ENCODE measurements around the gene NUFIP2.
"Not testable (repeated sequence)": the region's sequence is repeated elsewhere in the genome, so short reads cannot be mapped to it uniquely, and the experiment has no call there.

NUFIP2 gene

DNA sequence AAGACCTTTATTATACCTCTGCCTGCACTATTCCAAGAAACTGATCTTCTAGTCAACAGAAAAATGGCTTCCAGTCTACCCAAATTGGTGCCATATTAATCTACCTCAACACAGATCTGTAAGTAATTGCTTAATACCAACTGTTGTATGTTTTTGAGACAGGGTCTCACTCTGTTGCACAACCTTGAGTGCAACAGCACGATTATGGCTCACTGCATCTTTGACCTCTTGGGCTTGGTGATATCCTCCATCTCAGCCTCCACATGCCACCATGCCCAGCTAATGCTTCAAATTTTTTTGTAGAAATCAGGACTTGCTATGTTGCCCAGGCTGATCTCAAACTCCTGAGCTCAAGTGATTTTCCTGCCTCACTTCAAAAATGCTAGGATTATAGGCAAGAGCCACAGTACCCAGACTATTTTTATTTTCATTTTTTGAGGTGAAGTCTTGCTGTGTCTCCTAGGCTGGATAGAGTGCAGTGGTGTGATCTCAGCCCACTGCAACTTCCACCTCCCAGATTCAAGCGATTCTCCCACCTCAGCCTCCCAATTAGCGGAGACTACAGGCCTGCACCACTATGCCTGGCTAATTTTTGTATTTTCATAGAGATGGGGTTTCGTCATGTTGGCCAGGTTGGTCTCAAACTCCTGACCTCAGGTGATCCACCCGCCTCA is 14.4 kb downstream of the NUFIP2 start:
- no peak for DNase-seq (ENCODE audit: low read depth in 3 of 3)

DNA sequence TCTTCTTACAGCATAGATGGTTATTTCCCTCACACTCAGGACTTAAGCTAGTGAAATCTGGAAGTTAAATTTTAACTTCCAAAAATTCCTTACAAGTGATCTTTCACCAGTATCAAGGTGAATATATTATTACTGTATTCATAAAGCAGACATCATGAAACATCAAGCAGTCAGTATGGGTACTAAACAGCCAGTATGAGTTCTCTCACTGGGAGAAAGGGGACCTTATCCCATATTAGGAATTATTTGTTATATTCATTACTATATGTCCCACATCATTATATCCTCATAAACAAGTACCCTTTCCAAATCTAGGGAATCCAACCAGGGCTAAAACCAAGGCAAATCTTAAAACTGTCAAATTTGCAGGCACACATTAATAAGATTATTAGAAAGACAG is 15.3 kb downstream of the NUFIP2 start:
- no peak for DNase-seq (ENCODE audit: low read depth in 3 of 3)

DNA sequence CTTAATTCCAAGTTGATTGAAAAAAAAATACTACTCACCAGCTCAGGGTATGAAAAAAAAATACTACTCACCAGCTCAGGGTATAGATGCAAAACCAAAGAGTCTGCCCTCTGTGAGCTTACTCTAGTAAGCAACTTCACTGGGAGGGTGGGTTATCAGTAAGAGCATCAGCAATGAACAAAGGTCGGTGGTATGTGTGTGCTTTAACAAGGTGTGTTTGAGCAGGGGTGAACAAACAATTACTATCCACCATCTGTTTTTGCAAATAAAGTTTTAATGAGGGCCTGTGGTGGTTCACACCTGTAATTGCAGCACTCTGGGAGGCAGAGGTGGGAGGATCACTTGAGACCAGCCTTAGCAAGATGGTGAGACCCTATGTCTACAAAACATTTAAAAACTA is 20.0 kb downstream of the NUFIP2 start:
- no peak for DNase-seq (ENCODE audit: low read depth in 3 of 3)

DNA sequence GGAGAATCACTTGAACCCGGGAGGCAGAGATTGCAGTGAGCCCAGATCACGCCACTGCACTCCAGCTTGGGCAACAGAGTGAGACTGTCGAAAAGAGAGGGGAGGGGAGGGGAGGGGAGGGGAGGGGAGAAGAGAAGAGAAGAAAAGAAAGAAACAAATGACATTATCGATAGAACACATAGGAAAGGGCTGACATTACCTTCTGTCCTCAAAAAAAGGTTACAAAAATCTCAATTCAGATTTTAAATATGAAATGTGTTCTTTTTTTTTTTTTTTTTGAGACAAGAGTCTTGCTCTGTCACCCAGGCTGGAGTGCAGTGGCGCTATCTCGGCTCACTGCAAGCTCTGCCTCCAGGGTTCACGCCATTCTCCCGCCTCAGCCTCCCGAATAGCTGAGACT is 22.0 kb downstream of the NUFIP2 start:
- not testable (repeated sequence) for DNase-seq (ENCODE audit: low read depth in 3 of 3)

DNA sequence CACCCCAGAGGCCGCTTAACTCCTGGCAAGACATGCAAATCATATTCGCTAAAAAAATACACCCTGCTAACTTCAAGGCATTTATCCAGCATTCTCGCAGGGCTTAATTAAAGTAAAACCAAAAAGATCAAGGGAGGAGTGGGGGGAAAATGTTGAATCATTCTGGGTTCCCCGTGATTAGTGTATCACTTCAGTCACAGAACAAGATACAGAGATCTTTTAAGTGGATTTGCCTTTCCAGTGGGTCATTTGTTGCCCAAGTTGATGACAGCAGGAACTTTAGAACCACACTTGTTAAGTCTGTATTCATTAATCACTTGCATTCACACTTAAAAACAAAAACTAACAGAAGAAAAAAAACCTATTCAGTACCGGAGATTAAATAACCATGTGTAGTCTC is 30.0 kb downstream of the NUFIP2 start:
- no peak for DNase-seq (ENCODE audit: low read depth in 3 of 3)

DNA sequence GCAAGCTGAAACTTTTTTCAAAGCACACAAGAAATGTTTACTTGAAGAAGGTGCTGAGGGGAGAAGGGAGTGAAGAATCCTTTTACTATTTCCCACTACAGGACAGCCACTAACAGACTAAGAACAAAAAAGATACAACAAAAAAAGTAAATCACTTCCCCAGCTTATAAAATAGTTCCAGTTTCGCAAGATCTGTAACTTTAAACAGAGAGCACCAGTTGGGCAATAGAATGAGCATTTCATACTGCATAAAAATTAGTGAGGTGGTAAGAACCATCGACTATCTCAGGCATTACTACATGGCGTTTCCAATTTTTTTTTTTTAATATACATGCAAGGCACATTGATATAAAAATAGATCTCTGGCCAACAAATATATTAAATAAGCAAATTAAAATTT is 36.2 kb downstream of the NUFIP2 start:
- no peak for DNase-seq (ENCODE audit: low read depth in 3 of 3)

DNA sequence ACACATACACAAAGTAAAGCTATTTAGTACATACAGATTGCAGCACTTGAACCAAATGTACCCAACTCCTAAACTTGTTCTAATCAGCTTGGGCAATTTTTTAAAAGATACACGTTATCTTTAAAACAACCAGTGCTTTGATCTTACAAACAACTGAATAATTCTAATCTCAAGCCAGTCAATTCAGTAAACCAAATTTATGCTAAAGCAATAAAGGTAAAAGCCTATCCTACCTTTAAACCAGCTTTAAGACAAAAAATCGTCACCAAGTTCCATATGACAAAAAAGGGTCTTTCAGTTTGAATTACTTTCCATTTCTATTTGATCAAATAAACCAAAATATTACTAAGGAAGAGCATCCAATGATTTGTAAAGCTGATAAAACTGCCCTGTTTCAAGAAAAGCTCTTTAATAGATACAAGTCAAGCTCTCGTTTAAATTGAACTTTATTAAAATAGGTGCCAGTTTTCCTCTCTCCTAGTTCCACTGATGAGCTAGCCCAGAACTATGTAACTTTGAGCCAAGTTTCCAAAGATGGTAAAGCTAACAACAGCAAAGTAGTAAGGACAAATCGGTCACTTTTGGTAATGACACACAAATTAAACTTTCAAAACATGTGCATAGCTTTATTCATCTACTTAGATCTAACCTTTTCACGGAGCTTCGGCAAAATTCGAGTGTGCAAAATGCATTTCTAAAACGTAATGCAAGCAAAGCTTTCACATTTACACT is 37.0 kb downstream of the NUFIP2 start:
- DNase-seq (ENCODE audit: low read depth in 3 of 3), result no peak

DNA sequence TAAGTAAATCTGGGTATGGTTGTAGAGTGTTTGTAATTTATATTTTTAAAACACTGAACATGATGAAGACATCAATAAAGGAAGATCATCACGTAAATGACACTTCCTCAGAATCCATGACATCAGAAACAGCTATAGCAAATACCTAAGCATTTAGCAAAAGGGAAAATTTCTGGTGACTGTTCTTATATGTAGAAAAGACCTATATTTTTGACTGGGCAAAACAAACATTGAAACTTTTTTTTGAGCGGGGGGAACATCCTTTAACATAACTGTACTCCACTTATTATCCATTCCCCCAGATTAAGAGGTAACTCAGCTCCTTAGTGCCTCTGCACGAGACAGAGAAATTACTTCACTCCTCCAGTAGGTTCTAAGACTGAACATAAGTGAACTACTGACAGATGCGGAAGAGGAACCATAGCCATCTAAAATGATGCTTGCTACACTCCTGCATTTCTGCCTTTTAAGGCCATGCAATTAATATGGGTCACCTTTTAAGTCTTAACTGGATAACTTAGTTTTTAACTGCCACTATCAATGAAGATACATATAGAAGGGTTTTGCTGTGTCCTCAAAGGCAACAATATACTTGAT is 37.9 kb downstream of the NUFIP2 start:
- no peak for DNase-seq (ENCODE audit: low read depth in 3 of 3)

DNA sequence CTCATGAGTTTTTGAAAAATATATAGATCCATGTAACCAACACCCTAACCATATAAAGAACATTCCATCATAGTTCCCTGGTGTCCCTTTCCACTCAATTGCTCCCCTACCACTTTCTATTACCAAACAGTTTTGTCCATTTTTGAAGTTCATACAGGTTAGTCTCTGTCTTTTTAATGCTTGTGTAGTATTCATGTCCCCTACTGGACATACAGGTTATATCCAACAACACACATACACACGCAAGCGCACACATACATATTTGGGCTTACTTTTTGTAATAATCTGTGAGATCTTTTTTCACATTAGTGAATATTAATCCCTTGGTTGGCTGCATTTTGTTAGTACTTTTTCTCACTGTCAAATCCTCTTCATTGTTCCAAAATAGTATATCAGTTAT is 40.9 kb downstream of the NUFIP2 start:
- no peak for DNase-seq (ENCODE audit: low read depth in 3 of 3)

DNA sequence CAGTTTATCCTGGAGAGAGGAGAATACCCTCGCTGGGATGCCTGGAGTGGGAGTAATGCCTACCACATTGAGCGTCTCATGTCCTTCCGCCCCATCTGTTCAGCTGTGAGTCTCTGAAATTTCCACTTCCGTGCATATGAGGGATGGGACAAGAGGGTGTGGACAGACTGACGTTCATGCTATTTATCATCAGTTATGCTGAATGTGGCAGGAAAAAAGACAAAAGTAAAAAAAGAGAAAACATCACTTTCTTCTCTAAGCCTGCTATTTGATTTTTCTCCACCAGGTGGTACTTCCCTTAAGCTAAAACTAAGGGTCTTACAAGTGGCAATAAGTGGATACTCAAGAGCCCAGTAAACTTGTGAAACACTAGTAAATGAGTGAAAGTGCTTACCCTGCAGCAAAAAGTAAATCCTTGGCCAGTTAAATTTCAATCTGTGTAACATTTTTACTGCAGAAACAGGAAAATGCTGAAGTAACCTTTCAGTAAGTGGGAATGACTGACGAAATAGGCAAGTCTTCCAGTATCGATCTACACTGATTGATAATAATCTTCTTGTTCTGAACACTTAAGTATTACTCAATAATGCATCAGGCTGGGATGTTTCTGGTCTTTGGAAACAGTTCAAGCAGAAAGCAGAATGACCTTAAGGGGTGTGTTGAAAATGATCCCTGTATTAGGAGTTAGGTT is 41.7 kb downstream of the NUFIP2 start:
- DNase-seq (ENCODE audit: low read depth in 3 of 3), result no peak

DNA sequence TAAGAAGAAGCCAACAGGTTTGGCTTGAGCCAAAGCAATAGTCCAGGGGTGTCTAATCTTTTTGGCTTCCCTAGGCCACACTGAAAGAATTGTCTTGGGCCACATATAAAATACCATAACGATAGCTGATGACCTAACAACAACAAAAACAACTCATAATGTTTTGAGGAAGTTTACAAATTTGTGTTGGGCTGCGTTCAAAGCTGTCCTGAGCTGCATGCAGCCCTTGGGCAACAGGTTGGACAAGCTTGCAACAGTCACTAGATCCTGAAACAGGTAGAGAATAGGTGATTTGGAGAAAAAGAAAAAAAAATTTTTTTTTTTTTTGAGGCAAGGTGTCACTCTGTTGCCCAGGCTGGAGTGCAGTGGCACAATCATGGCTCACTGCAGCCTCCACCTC is 42.8 kb downstream of the NUFIP2 start:
- DNase-seq (ENCODE audit: low read depth in 3 of 3), result no peak

DNA sequence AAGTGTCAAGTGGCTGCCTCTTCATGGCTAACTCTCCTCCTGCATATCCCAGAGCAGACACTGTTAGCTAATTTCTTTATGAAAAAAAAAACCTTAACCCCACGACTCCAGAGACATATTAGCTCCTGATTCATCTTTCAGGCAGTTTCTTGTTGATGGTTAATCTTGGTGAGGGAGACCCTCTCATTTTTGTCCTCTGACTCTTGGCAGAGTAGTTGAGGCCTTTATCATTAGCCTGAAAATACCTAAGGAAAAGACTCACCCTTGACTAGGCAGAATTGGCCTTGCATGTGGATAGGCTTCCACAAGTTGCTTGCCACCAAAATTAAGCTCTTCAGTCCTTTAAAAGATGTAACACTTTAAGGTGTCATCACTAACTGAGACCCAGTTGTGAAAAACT is 43.3 kb downstream of the NUFIP2 start:
- DNase-seq (ENCODE audit: low read depth in 3 of 3), result no peak

DNA sequence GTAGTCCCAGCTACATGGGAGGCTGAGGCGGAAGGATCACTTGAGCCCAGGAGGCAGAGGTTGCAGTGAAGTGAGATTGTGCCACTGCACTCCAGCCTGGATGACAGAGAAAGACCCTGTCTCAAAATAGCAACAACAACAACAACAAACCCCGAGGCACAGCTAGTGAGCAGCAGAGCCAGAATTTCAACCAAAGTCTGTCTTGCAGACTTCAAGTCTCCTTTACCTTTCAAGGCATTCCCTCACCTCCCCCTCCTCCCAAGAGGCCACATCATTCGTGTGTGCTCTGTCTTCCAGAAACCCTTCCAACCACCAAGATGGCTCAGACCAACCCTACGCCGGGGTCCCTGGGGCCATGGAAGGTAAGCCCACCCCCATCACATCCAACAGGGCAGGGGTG is 45.1 kb downstream of the NUFIP2 start:
- DNase-seq (ENCODE audit: low read depth in 3 of 3), result no peak

DNA sequence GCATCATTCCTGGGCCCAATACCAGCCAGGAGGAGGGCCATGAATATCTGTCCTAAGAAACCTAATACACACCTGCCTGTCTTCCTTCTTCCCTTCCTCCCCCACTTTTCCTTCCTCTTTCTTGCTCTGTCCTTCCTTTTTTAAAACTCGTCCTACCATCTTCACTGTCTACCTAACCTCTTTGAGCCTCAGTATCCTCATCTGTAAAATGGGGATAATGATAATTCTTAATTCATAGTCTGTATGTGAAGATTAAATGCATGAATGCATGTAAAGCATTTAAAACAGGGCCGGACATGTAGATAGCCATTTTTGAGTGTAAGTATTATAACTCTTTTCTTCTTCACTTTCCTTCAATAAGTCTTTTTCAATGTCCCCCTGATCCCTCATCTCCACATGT is 46.7 kb downstream of the NUFIP2 start:
- DNase-seq (ENCODE audit: low read depth in 3 of 3), result no peak

DNA sequence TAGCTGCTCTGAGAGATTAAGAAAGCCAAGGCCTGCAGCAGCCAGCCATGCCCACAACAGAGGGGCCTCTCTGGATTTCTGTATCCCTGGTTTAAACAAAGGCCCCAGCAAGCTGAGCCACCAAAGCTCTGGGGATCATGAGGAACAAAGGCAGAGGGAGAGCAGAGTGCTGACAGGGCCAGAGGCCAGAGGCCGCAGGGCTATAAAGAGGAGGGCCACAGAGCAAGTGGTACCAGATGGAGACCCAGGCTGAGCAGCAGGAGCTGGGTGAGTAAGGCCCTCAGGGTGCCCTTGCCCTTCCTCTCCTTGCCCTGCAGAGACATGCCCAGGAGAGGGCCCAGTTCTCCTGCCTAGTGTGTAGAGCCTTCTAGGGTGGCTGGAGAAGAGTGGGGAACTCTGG is 47.3 kb downstream of the NUFIP2 start, which contains the start of gene CRYBA1:
TSS of gene CRYBA1 (plus strand) at position 232 of the 400 bp plus-strand sequence. CDS start at position 237, 5 bp downstream.
- DNase-seq (ENCODE audit: low read depth in 3 of 3), result no peak

DNA sequence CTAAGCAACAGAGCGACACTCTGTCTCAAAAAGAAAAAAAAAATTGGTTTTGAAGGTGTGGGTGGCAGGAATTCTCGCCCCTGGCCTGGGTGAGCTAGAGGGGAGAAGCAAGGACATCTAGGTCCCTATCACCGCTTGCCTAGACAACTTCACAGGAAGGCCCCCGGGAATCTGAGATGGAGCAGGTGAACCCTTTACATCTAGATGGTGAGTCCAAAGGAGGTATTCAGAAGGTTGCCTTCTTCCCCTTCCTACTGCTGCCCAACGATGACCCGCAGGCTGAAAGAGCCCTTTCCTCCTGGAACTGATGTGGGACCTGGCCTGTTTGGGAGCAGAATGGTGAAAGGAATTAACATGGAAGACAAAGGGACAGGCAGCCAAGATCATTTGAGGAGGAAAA is 48.5 kb downstream of the NUFIP2 start:
- no peak for DNase-seq (ENCODE audit: low read depth in 3 of 3)

DNA sequence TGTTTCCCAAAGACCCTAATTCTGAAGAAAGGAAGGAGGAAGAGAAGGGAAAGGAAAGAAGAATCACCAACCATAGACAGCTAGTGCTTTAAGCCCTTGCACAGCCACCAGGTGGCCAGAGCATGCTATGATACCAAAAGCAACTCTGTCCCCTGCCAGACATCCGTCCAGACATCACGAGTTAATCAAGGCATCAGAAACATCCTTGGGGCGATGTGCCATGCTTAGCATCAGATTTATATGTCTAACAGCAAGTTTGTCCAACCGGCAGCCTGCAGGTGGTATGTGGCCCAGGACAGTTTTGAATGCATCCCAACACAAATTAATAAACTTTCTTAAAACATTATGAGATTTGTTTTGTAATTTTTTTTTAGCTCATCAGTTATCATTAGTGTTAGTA is 50.2 kb downstream of the NUFIP2 start:
- DNase-seq (ENCODE audit: low read depth in 3 of 3), result no peak

DNA sequence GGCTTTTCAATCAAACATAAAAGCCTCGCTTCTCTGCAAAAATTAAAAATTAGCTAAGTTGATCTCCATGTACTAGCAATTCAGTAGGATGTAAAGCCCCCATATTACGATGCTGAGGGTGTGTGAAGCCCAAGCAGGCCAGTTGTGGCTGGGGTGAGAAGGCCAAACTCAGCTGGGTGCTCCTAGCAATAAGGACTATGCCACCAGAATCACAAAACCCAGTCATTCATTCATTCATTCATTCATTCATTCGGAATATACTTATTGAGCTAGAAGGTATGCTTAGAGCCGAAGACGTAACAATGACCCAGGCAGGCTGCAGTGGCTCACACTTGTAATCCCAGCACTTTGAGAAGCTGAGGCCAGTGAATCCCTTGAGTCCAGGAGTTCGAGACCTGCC is 51.2 kb downstream of the NUFIP2 start:
- no peak for DNase-seq (ENCODE audit: low read depth in 3 of 3)

DNA sequence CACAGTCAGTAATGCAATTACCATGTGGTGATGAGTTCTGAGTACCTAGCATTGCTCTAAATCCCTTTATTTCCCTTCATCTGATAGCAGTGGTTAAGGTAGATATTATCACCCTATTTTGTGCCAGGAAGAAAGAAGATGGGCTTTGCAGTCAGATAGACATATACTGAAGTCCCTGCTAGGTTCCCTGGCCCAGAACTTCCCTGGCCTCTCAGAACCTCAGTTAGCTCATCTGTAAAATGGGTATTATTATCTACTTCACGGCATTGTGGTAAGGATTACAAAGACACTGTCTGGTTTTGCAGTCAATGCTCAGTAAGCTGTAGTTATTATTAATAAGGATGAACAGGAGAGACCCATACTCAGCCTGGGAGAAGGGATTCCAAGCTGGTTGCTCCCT is 51.9 kb downstream of the NUFIP2 start:
- DNase-seq (ENCODE audit: low read depth in 3 of 3), result no peak

DNA sequence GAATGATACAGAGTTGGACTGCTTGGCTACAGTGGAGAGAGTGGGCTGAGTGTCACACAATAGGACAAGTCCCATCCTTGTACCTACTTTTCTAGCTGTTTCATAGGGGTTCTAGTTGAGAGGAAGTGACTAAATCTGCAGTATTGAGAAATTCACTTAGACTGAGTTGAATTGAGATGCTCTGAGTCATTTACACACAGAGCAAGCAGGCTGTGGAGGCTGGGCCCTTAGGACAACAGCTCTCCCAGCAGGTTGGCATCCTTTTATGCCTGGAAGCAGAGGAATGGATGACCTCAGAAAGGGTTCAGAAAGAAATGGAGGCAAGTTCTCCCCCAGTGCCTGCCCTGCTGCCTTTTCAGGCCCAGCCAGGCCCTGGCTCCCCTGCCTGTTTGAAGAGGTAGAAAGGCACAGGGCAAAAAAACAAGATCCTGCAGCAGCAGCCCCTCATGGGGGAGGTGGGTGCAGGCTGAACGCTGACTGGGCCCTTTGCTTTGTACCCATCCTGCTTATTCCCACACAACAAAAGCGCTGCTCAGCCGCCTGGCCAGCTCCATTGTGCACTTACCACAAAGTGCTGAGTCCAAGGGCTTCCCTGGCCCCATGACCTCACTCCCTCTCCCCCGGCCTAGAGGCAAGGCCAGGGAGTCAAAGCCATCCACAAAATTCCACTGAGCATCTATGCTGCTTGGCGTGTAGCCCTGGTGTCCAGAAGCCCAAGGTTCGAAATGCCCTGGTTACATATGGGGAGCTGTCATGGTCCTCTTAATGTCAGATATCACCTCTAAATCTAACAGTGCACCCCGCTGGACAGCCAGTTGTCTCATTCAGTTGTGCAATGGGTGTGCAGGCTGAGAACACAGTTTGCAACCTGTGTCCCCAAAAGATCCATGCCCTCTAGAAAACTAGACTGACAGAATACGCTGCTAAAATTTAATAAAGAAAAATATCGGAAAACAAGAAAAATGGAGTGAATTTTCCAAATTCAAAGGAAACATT is 52.7 kb downstream of the NUFIP2 start:
- peak in 1 of 3 experiments; percentile 13 for DNase-seq (ENCODE audit: low read depth in 3 of 3)

DNA sequence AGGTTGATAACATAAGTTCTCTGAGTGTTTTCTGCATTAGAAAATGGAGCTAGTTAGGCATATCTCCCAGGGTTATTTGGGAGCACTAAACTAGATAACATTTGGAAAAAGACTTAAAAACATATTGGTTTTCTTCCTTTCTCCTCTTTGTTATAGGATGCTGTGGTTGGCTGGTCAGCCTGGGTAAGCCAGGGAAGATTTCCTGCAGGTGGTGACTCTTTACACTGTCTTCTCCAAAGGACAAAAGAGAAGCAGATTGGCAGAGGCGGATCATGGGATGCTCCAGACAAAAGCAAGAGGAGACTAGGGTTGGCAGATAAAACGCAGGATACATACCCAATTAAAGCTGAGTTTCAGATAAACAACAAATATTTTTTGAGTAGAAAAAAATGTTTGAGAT is 53.5 kb downstream of the NUFIP2 start:
- no peak for DNase-seq (ENCODE audit: low read depth in 3 of 3)

Data from stimulated activated CD4-positive, alpha-beta T cell treated with anti-CD3 and anti-CD28 coated beads, TNF-alpha, amount 100 ng/mL, for 24 hours (primary cell).